CD4-positive, alpha-beta memory T cell (primary cell): ENCODE data around the gene ANKRD13B. TPM values are rescaled to one million over a fixed set of nuclear protein-coding genes. Genes with fewer than 3 reads are reported as not detected.

Experiments used
- CTCF ChIA-PET: fragments of 350-600 bp; sonication (Branson Sonifier 250); formaldehyde crosslinking; loops from one replicate; lab custom pipeline; 2021; ENCODE audit warnings: inconsistent platforms; ENCODE audit not compliant: partially characterized antibody; lab: Charles Lee
- POLR2A ChIA-PET: fragments of 350-600 bp; sonication (Branson Sonifier 250); formaldehyde crosslinking; loops from one replicate; lab custom pipeline; 2021; ENCODE audit not compliant: partially characterized antibody; lab: Charles Lee
- DNase-seq, 5 donors: peaks; one replicate each; pipeline versions ENCODE4 v3.0.0 to v3.0.0-alpha.2; 2020 to 2022; ENCODE audit warnings: mixed read lengths in 1 of 5
- H3K27ac ChIP-seq: one replicate; pipeline ENCODE4 v1.7.0; 2013; ENCODE audit warnings: low read depth, low read length
- H3K27me3 ChIP-seq: 2 replicates; pipeline ENCODE4 v1.7.0; 2013; ENCODE audit warnings: mild to moderate bottlenecking, low read length, moderate library complexity; ENCODE audit not compliant: insufficient read depth
- H3K36me3 ChIP-seq: 2 replicates; pipeline ENCODE4 v1.7.0; 2013; ENCODE audit warnings: mild to moderate bottlenecking, low read length, moderate library complexity; ENCODE audit not compliant: insufficient read depth
- H3K4me1 ChIP-seq: 2 replicates; pipeline ENCODE4 v1.7.0; 2013; ENCODE audit warnings: mild to moderate bottlenecking, low read length, moderate library complexity; ENCODE audit not compliant: insufficient read depth
- H3K4me3 ChIP-seq, 2 donors: one replicate each; pipeline ENCODE4 v1.7.0; 2013; ENCODE audit warnings: low read length in 2 of 2, mild to moderate bottlenecking in 1 of 2
- H3K9me3 ChIP-seq, 2 donors: one replicate each; pipeline ENCODE4 v1.7.0; 2013; ENCODE audit warnings: low read length in 2 of 2, control low read depth in 1 of 2; ENCODE audit not compliant: control insufficient read depth in 1 of 2
- H3K27ac Mint-ChIP-seq, 7 donors: one replicate each; pipeline ENCODE4 v1.8.0; 2020 to 2021; ENCODE audit warnings: mixed read lengths in 7 of 7, mild to moderate bottlenecking in 6 of 7, inconsistent platforms in 3 of 7, moderate library complexity in 3 of 7
- H3K27me3 Mint-ChIP-seq, 2 donors: one replicate each; pipeline ENCODE4 v1.8.0; 2020 to 2021; ENCODE audit warnings: mixed read lengths in 2 of 2
- H3K36me3 Mint-ChIP-seq, 2 donors: one replicate each; pipeline ENCODE4 v1.8.0; 2020 to 2021; ENCODE audit warnings: mixed read lengths in 2 of 2, inconsistent platforms in 1 of 2, mild to moderate bottlenecking in 1 of 2
- H3K4me1 Mint-ChIP-seq, 4 donors: one replicate each; pipeline ENCODE4 v1.8.0; 2020 to 2021; ENCODE audit warnings: mixed read lengths in 4 of 4, mild to moderate bottlenecking in 1 of 4
- H3K4me3 Mint-ChIP-seq, 8 donors: one replicate each; pipeline ENCODE4 v1.8.0; 2020 to 2021; ENCODE audit warnings: mixed read lengths in 8 of 8, mild to moderate bottlenecking in 7 of 8, moderate library complexity in 6 of 8, inconsistent platforms in 3 of 8
- H3K9me3 Mint-ChIP-seq, 8 donors: one replicate each; pipeline ENCODE4 v1.8.0; 2020 to 2021; ENCODE audit warnings: mixed read lengths in 8 of 8, mild to moderate bottlenecking in 5 of 8, inconsistent platforms in 3 of 8, moderate library complexity in 1 of 8
- intact Hi-C: fragments of 100-400 bp; cut with micrococcal nuclease; formaldehyde crosslinking; loops from one replicate; pipeline ENCODE4 v1.15.1; 2023
- polyA plus RNA-seq, 2 donors: library from polyadenylated mRNA; unstranded; fragments of 300-500 nt; fragmentation: Illumina TruSeq; gene quantifications; one replicate each; pipeline ENCODE4 v1.2.3, GENCODE V29; 2021
- total RNA-seq, 2 experiments: library from RNA; stranded (reverse); gene quantifications; one replicate each; pipeline ENCODE4 v1.2.3, GENCODE V29; 2021

The ANKRD13B gene
- total and polyA plus RNA-seq, 4 experiments from 2014 or later: 1.3 to 2.3 TPM; not detected in 2

GRCh38 chr17:29571883-29572681 is 20.9 kb upstream of the ANKRD13B start:
- H3K36me3 ChIP-seq: peaks cover 22% of the 10 kb centered on the region
- DNase-seq: no peak
- Mint-ChIP-seq H3K27me3 (no peaks in the 10 kb centered on the region), H3K9me3 (no peaks in the 10 kb centered on the region), H3K36me3 (peaks cover 0 to 31% of the 10 kb centered on the region in 2 donors), H3K4me3 (peak overlapping the region in 1 of 8 donors; percentile 21), H3K4me1 (peaks cover 10 to 31% (median 16%) of the 10 kb centered on the region in 4 donors), H3K27ac (no peak overlapping the region)
- peaks cover 9% of the 10 kb centered on the region for H3K4me1 ChIP-seq
- no peak overlapping the region for H3K27ac ChIP-seq
- CTCF ChIA-PET: interaction anchor here (0.8 to 28.5 kb wide), 11 partner anchors 8 to 202 kb away, joined by 3 to 523 read pairs (median 10); partner anchors contain the start of genes ANKRD13B and CORO6
- POLR2A ChIA-PET: interaction anchor here (0.5 to 10.2 kb wide), 7 partner anchors 9 to 219 kb away, joined by 3 to 119 read pairs (median 10); partner anchors contain the start of gene GIT1
- intact Hi-C loops: loop anchor here (10.0 kb wide), 1 partner anchor 197 kb away; no protein-coding TSS in a partner anchor
- H3K27me3 ChIP-seq: no peaks in the 10 kb centered on the region
- no peak overlapping the region for H3K4me3 ChIP-seq
- no peaks in the 10 kb centered on the region for H3K9me3 ChIP-seq

- POLR2A ChIA-PET: interaction anchor here (0.5 to 10.2 kb wide), 8 partner anchors 10 to 219 kb away, joined by 3 to 119 read pairs (median 9); partner anchors contain the start of gene GIT1
- Histone ChIP-seq H3K9me3 (no peaks in the 10 kb centered on the region), H3K4me1 (peaks cover 9% of the 10 kb centered on the region), H3K27ac (no peak overlapping the region), H3K36me3 (peaks cover 26% of the 10 kb centered on the region), H3K27me3 (no peaks in the 10 kb centered on the region), H3K4me3 (no peak overlapping the region)
- Mint-ChIP-seq H3K4me1 (peaks cover 10 to 28% (median 16%) of the 10 kb centered on the region in 4 donors), H3K4me3 (no peak overlapping the region), H3K27ac (peak overlapping the region in 1 of 7 donors; percentile 41), H3K27me3 (no peaks in the 10 kb centered on the region), H3K36me3 (peaks cover 0 to 34% of the 10 kb centered on the region in 2 donors), H3K9me3 (no peaks in the 10 kb centered on the region)
- CTCF ChIA-PET: interaction anchor here (1.2 to 28.5 kb wide), 8 partner anchors 9 to 203 kb away, joined by 3 to 523 read pairs (median 8); partner anchors contain the start of gene CORO6
- peak in 3 of 5 donors; percentile 48 to 61 (median 61) for DNase-seq
- intact Hi-C loops: loop anchor here (10.0 kb wide), 1 partner anchor 198 kb away; no protein-coding TSS in a partner anchor
Measured at GRCh38 chr17:29572691-29573557, 20.0 kb upstream of the ANKRD13B start.

- Mint-ChIP-seq H3K27ac (peak overlapping the region in 2 of 7 donors; percentile 41 to 61), H3K36me3 (peaks cover 0 to 34% of the 10 kb centered on the region in 2 donors), H3K9me3 (no peaks in the 10 kb centered on the region), H3K27me3 (no peaks in the 10 kb centered on the region), H3K4me3 (no peak overlapping the region), H3K4me1 (peaks cover 10 to 22% (median 14%) of the 10 kb centered on the region in 4 donors)
- Histone ChIP-seq H3K4me1 (peaks cover 9% of the 10 kb centered on the region), H3K9me3 (no peaks in the 10 kb centered on the region), H3K27ac (no peak overlapping the region), H3K27me3 (no peaks in the 10 kb centered on the region), H3K36me3 (peaks cover 32% of the 10 kb centered on the region), H3K4me3 (no peak overlapping the region)
- no peak for DNase-seq
- CTCF ChIA-PET: interaction anchor here (1.2 to 28.5 kb wide), 8 partner anchors 10 to 203 kb away, joined by 3 to 523 read pairs (median 8); partner anchors contain the start of gene CORO6
- POLR2A ChIA-PET: interaction anchor here (1.4 to 10.2 kb wide), 5 partner anchors 11 to 204 kb away, joined by 4 to 119 read pairs (median 13); partner anchors contain the start of gene GIT1
- intact Hi-C loops: loop anchor here (10.0 kb wide), 1 partner anchor 199 kb away; no protein-coding TSS in a partner anchor
Measured at GRCh38 chr17:29573558-29573869, 19.4 kb upstream of the ANKRD13B start.

- Mint-ChIP-seq H3K4me1 (peaks cover 9 to 21% (median 13%) of the 10 kb centered on the region in 4 donors), H3K27me3 (no peaks in the 10 kb centered on the region), H3K36me3 (peaks cover under 1 to 37% of the 10 kb centered on the region in 2 donors), H3K4me3 (no peak overlapping the region), H3K27ac (peak overlapping the region in 2 of 7 donors; percentile 22 to 41), H3K9me3 (no peaks in the 10 kb centered on the region)
- no peak overlapping the region for H3K27ac ChIP-seq
- no peaks in the 10 kb centered on the region for H3K27me3 ChIP-seq
- H3K4me1 ChIP-seq: peaks cover 6% of the 10 kb centered on the region
- no peaks in the 10 kb centered on the region for H3K9me3 ChIP-seq
- ChIA-PET CTCF (interaction anchor here (1.4 to 28.5 kb wide), 7 partner anchors 17 to 205 kb away, joined by 3 to 523 read pairs (median 10); partner anchors contain the start of gene CORO6), POLR2A (interaction anchor here (1.0 to 12.9 kb wide), 7 partner anchors 7 to 204 kb away, joined by 3 to 127 read pairs (median 13); partner anchors contain the start of genes ABHD15, ANKRD13B and TP53I13)
- H3K4me3 ChIP-seq: no peak overlapping the region
- DNase-seq: no peak
- H3K36me3 ChIP-seq: peaks cover 36% of the 10 kb centered on the region
- intact Hi-C loops: loop anchor here (10.0 kb wide), 1 partner anchor 199 kb away; no protein-coding TSS in a partner anchor
Measured at GRCh38 chr17:29573871-29574731, 18.8 kb upstream of the ANKRD13B start.

- Mint-ChIP-seq H3K36me3 (peaks cover 5 to 41% of the 10 kb centered on the region in 2 donors), H3K27ac (peak overlapping the region in 3 of 7 donors; percentile 22 to 78 (median 41)), H3K4me1 (peaks cover 3 to 16% (median 9%) of the 10 kb centered on the region in 4 donors), H3K4me3 (no peak overlapping the region), H3K27me3 (no peaks in the 10 kb centered on the region), H3K9me3 (no peaks in the 10 kb centered on the region)
- Histone ChIP-seq H3K9me3 (no peaks in the 10 kb centered on the region), H3K27ac (no peak overlapping the region), H3K27me3 (no peaks in the 10 kb centered on the region), H3K4me3 (no peak overlapping the region), H3K4me1 (no peaks in the 10 kb centered on the region), H3K36me3 (peaks cover 36% of the 10 kb centered on the region)
- intact Hi-C loops: loop anchor here (10.0 kb wide), 1 partner anchor 200 kb away; no protein-coding TSS in a partner anchor
- ChIA-PET CTCF (interaction anchor here (1.4 to 28.5 kb wide), 3 partner anchors 17 to 205 kb away, joined by 4 to 523 read pairs (median 10); partner anchors contain the start of gene CORO6), POLR2A (interaction anchor here (1.0 to 12.9 kb wide), 5 partner anchors 8 to 205 kb away, joined by 3 to 127 read pairs (median 13); partner anchors contain the start of genes ABHD15, ANKRD13B and TP53I13)
- no peak for DNase-seq
Measured at GRCh38 chr17:29574732-29575510, 18.0 kb upstream of the ANKRD13B start.
